Measurements from ENCODE around the gene GMEB1. TPM values are rescaled to one million over a fixed set of nuclear protein-coding genes. Genes with fewer than 3 reads are reported as not detected.

The GMEB1 gene
- total RNA-seq, 2 donors from 2014 or later, result 24.6 to 29.2 TPM

GRCh38 chr1:28736450-28737306 is 68.1 kb downstream of the GMEB1 start, which contains the start of gene YTHDF2:
YTHDF2 (plus strand) TSS chr1:28736940; CDS start chr1:28737121, 181 bp downstream.
- Mint-ChIP-seq H3K27me3 (ENCODE audit: insufficient read depth) (no peaks in the 10 kb centered on the region), H3K27ac (peak within 1 kb of the TSS; percentile 99), H3K4me1 (peaks cover 28% of the 10 kb centered on the region), H3K4me3 (peak within 1 kb of the TSS; percentile 90), H3K36me3 (ENCODE audit: low read depth) (peaks cover 38% of the 10 kb centered on the region), H3K9me3 (peaks cover 3% of the 10 kb centered on the region)
- Histone ChIP-seq H3K36me3 (ENCODE audit: control insufficient read depth, insufficient read depth, low read length) (peaks cover 36% of the 10 kb centered on the region), H3K9ac (ENCODE audit: extremely low read depth, low read length, poor library complexity, severe bottlenecking) (peak within 1 kb of the TSS; percentile 97), H3K4me3 (ENCODE audit: low read length) (peak within 1 kb of the TSS; percentile 92), H3K9me3 (ENCODE audit: control insufficient read depth, low read length) (no peaks in the 10 kb centered on the region), H3K27ac (ENCODE audit: low read depth, low read length) (peak within 1 kb of the TSS; percentile 96), H3K4me1 (ENCODE audit: control insufficient read depth, insufficient read depth, low read length) (no peaks in the 10 kb centered on the region), H3K27me3 (ENCODE audit: control insufficient read depth, insufficient read depth, low read length, poor library complexity, severe bottlenecking) (no peaks in the 10 kb centered on the region)
- peak; percentile 99 for DNase-seq
- 0% methylated on average over 42 to 92 of the region's 92 CpGs for WGBS, 2 experiments (ENCODE audit: insufficient coverage in 1 of 2, insufficient read length in 1 of 2)
- TF ChIP-seq, protein P1, sequence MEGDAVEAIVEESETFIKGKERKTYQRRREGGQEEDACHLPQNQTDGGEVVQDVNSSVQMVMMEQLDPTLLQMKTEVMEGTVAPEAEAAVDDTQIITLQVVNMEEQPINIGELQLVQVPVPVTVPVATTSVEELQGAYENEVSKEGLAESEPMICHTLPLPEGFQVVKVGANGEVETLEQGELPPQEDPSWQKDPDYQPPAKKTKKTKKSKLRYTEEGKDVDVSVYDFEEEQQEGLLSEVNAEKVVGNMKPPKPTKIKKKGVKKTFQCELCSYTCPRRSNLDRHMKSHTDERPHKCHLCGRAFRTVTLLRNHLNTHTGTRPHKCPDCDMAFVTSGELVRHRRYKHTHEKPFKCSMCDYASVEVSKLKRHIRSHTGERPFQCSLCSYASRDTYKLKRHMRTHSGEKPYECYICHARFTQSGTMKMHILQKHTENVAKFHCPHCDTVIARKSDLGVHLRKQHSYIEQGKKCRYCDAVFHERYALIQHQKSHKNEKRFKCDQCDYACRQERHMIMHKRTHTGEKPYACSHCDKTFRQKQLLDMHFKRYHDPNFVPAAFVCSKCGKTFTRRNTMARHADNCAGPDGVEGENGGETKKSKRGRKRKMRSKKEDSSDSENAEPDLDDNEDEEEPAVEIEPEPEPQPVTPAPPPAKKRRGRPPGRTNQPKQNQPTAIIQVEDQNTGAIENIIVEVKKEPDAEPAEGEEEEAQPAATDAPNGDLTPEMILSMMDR (conservative IDR thresholded peaks at IDR 0.05), result peak; percentile 97

GRCh38 chr1:28737307-28738132 is 68.9 kb downstream of the GMEB1 start:
- DNase-seq, result peak; percentile 86
- WGBS, 2 experiments (ENCODE audit: insufficient coverage in 1 of 2, insufficient read length in 1 of 2), result 0% methylated on average over 15 to 53 of the region's 53 CpGs
- Histone ChIP-seq H3K27me3 (ENCODE audit: control insufficient read depth, insufficient read depth, low read length, poor library complexity, severe bottlenecking) (no peaks in the 10 kb centered on the region), H3K9me3 (ENCODE audit: control insufficient read depth, low read length) (no peaks in the 10 kb centered on the region), H3K4me3 (ENCODE audit: low read length) (peak overlapping the region; percentile 92), H3K4me1 (ENCODE audit: control insufficient read depth, insufficient read depth, low read length) (no peaks in the 10 kb centered on the region), H3K9ac (ENCODE audit: extremely low read depth, low read length, poor library complexity, severe bottlenecking) (peak overlapping the region; percentile 97), H3K36me3 (ENCODE audit: control insufficient read depth, insufficient read depth, low read length) (peaks cover 45% of the 10 kb centered on the region), H3K27ac (ENCODE audit: low read depth, low read length) (peak overlapping the region; percentile 96)
- TF ChIP-seq, protein P1 (conservative IDR thresholded peaks at IDR 0.05), result no peak
- Mint-ChIP-seq H3K36me3 (ENCODE audit: low read depth) (peaks cover 47% of the 10 kb centered on the region), H3K27ac (peak overlapping the region; percentile 99), H3K27me3 (ENCODE audit: insufficient read depth) (no peaks in the 10 kb centered on the region), H3K4me3 (peak overlapping the region; percentile 90), H3K9me3 (peaks cover 3% of the 10 kb centered on the region), H3K4me1 (peaks cover 35% of the 10 kb centered on the region)

- Histone ChIP-seq H3K4me3 (ENCODE audit: low read length) (peak overlapping the region; percentile 92), H3K9me3 (ENCODE audit: control insufficient read depth, low read length) (no peaks in the 10 kb centered on the region), H3K36me3 (ENCODE audit: control insufficient read depth, insufficient read depth, low read length) (peaks cover 71% of the 10 kb centered on the region), H3K4me1 (ENCODE audit: control insufficient read depth, insufficient read depth, low read length) (no peaks in the 10 kb centered on the region), H3K27ac (ENCODE audit: low read depth, low read length) (no peak overlapping the region), H3K27me3 (ENCODE audit: control insufficient read depth, insufficient read depth, low read length, poor library complexity, severe bottlenecking) (no peaks in the 10 kb centered on the region), H3K9ac (ENCODE audit: extremely low read depth, low read length, poor library complexity, severe bottlenecking) (no peak overlapping the region)
- Mint-ChIP-seq H3K36me3 (ENCODE audit: low read depth) (peaks cover 72% of the 10 kb centered on the region), H3K27me3 (ENCODE audit: insufficient read depth) (no peaks in the 10 kb centered on the region), H3K9me3 (no peaks in the 10 kb centered on the region), H3K4me3 (peak overlapping the region; percentile 90), H3K27ac (no peak overlapping the region), H3K4me1 (peaks cover 56% of the 10 kb centered on the region)
- TF ChIP-seq, protein P1 (conservative IDR thresholded peaks at IDR 0.05), result no peak
- DNase-seq, result no peak
These were observed 71.5 kb downstream of the GMEB1 start for GRCh38 chr1:28740118-28740517.
